ENCODE data around the gene FOXO6.

GRCh38 chr1:41400225-41400624, 39.0 kb downstream of the FOXO6 start:
- TF ChIP-seq EZH2 (IDR thresholded peaks at IDR 0.05; ENCODE audit: borderline replicate concordance, low read depth, low read length, poor library complexity, severe bottlenecking) = no peak
- no peak for TF ChIP-seq CTCF (conservative IDR thresholded peaks at IDR 0.05; ENCODE audit: low read depth, low read length)
